Measurements from ENCODE around the gene FEZF1. TPM values are rescaled to one million over a fixed set of nuclear protein-coding genes. Genes with fewer than 3 reads are reported as not detected.
A peak's percentile ranks its signal among the peaks of the same experiment; 100 is the strongest.

Gene FEZF1
- total and polyA plus RNA-seq, 12 donors, result not detected

DNA sequence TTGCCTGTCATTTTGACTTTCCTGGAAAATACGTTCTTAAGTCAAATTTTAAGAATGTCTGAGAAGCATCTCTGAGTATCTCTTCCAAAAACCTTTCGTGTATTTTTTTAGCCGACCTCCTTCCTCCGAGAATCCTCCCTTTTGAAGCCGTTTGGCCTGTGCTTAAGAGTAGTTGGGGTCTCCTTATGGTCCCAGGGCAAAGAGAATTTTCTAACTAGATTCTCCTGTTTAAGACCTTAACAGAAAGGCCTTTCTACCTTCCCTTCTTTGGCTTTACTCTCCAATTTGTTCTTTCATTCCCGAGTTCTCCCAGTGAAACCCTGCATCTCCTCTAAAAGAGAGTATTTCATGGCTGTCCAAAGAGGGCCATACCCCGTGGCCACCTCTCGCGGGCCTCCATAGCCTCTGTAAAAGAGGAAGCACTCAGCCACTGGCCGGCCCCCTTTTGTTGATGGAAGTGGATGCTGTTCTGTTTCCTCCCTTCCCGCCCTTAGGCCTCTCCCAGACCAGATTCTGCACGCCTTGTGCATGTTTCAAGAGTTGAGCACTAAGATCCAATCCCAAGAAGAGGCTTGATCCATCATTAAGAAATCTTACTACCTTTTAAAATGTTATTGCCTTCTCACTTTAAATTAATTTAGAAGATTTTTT, 6.6 kb upstream of the FEZF1 start:
- TF ChIP-seq, protein P1, sequence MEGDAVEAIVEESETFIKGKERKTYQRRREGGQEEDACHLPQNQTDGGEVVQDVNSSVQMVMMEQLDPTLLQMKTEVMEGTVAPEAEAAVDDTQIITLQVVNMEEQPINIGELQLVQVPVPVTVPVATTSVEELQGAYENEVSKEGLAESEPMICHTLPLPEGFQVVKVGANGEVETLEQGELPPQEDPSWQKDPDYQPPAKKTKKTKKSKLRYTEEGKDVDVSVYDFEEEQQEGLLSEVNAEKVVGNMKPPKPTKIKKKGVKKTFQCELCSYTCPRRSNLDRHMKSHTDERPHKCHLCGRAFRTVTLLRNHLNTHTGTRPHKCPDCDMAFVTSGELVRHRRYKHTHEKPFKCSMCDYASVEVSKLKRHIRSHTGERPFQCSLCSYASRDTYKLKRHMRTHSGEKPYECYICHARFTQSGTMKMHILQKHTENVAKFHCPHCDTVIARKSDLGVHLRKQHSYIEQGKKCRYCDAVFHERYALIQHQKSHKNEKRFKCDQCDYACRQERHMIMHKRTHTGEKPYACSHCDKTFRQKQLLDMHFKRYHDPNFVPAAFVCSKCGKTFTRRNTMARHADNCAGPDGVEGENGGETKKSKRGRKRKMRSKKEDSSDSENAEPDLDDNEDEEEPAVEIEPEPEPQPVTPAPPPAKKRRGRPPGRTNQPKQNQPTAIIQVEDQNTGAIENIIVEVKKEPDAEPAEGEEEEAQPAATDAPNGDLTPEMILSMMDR (IDR thresholded peaks at IDR 0.05), result no peak
- H3K27ac ChIP-seq, result no peak overlapping the region
- 27 to 33% methylated on average over 12 of the region's 12 CpGs for WGBS, 2 donors
- H3K27me3 ChIP-seq, result peaks cover 52 to 100% (median 100%) of the 10 kb centered on the region in 7 donors
- intact Hi-C loops (cut with DNase I), result no loop called here
- no peaks in the 10 kb centered on the region for H3K36me3 ChIP-seq
- DNase-seq (no peak), ATAC-seq (no peak)
- peaks cover 0 to 34% (median 19%) of the 10 kb centered on the region in 9 donors for H3K4me1 ChIP-seq
- H3K9me3 ChIP-seq, result no peaks in the 10 kb centered on the region
- peak overlapping the region in 3 of 10 donors; percentile 6 to 55 (median 9) for H3K4me3 ChIP-seq

DNA sequence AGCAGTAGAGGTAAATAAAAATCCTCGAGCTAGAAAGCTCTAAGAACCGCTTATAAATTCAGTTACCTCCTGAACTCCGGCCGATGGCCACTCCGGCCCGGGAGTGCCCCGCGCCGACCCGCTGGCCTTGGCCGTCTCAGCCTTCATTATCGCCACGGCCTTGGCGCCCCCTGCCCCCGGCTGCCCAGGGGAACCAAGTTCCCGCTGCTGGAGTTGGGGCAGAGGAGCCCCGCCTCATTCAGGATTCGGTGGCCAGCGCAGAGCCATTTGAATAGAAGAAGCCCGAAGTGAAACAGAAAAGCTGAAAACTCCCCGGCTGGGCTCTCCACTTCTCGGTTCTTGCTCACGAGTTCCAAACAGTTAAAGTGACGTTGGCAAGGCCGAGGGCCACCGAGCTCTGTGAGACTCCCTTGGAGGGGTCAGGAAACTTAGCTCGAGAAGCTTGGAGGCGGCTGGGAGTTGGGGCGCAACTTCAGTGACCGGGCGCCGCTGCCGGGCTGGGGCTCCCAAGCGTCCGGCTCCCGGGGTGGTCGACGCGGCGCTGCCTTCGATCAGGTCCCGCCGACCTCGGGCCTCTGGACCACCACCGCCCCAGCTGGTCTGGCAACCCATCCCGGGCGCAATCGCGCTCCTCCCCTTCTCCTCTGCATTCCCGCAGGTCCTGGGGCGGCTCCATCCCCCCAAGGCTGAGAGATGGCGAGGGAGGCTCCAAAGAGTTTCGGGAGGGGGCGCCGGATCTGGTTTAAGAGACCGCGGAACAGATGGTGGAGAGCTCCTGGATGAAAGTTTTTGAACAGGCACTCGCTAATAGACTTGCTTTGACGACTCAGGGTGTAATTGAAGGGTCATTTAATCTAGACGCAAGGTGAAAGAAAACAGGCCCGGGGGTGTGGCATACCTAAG, 5.8 kb upstream of the FEZF1 start:
- TF ChIP-seq, protein P1 (IDR thresholded peaks at IDR 0.05), result no peak
- no peaks in the 10 kb centered on the region for H3K36me3 ChIP-seq
- 2 to 3% methylated on average over 61 of the region's 61 CpGs for WGBS, 2 donors
- H3K4me3 ChIP-seq, result peak overlapping the region in 9 of 10 donors; percentile 22 to 55 (median 46)
- H3K27ac ChIP-seq, result no peak overlapping the region
- DNase-seq (no peak), ATAC-seq (peak in 3 of 8 donors; percentile 21 to 24 (median 22))
- no peaks in the 10 kb centered on the region for H3K9me3 ChIP-seq
- peaks cover 0 to 42% (median 25%) of the 10 kb centered on the region in 9 donors for H3K4me1 ChIP-seq
- intact Hi-C loops (cut with DNase I), result no loop called here
- H3K27me3 ChIP-seq, result peaks cover 50 to 100% (median 100%) of the 10 kb centered on the region in 7 donors

DNA sequence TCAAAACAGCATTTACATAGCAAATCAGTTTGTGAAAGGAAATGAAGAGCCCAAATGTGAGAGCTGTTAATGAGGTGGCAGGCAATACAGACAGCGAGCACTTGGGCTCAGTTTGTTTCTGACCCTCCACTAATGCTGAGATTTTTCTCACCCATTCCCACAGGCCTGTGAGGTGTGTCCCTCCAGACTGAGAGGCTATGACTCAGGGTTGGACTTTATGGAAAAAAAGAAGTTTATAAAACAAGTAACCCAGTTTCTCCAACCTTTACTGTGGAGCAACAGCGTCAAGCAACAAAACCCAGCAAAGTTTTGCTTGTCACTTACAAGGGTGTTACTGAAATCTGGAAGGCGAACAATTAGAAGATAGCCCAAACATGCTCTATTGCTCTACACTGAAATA, 4.9 kb upstream of the FEZF1 start:
- ATAC-seq (no peak), DNase-seq (no peak)
- intact Hi-C loops (cut with DNase I), result no loop called here
- WGBS, 2 donors, result 30 to 46% methylated on average over 3 of the region's 3 CpGs
- Histone ChIP-seq H3K36me3 (no peaks in the 10 kb centered on the region), H3K4me3 (no peak overlapping the region), H3K27ac (no peak overlapping the region), H3K4me1 (peaks cover 3 to 51% (median 33%) of the 10 kb centered on the region in 9 donors), H3K27me3 (peaks cover 45 to 100% (median 100%) of the 10 kb centered on the region in 7 donors), H3K9me3 (no peaks in the 10 kb centered on the region)
- TF ChIP-seq, protein P1 (IDR thresholded peaks at IDR 0.05), result no peak

DNA sequence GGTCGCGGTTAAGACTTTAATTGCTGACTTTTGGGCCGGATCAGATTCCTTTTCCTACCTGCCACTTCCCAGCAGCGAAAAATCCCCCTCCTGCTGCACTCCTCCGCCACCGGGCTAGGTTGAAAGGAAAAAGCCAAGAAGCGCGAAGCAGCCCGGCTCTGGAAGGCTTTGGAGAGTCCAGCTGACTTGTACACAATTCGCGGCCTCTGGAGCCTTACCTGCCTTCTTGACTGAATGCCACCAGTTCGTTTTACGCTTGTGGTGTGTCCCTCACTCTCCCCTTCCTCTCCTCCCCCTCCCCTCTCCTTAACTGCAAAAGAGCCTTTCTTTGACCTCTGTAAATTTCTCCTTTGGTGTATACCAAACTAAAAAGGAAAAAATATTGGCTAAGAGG, 2.7 kb upstream of the FEZF1 start:
- intact Hi-C loops (cut with DNase I), result no loop called here
- peaks cover 3 to 60% (median 38%) of the 10 kb centered on the region in 9 donors for H3K4me1 ChIP-seq
- TF ChIP-seq, protein P1 (IDR thresholded peaks at IDR 0.05), result no peak
- 10 to 17% methylated on average over 13 of the region's 13 CpGs for WGBS, 2 donors
- H3K27ac ChIP-seq, result no peak overlapping the region
- H3K36me3 ChIP-seq, result no peaks in the 10 kb centered on the region
- no peak for ATAC-seq
- no peak overlapping the region for H3K4me3 ChIP-seq
- peaks cover 52 to 100% (median 99%) of the 10 kb centered on the region in 7 donors for H3K27me3 ChIP-seq
- no peaks in the 10 kb centered on the region for H3K9me3 ChIP-seq
- no peak for DNase-seq

Data from heart right ventricle (tissue), 16 donors.